T-cell (primary cell): ENCODE data around the gene LINC01488. TPM values are rescaled to one million over a fixed set of nuclear protein-coding genes. Genes with fewer than 3 reads are reported as not detected.

Experiments
- ATAC-seq, 4 experiments: fragments of 200-7000 bp in 3 of 4; fragments of 150-1000 bp in 1 of 4; cut with Tn5 transposase; replicated peaks in 1 of 4; 1 replicate in 3 of 4; 2 replicates in 1 of 4; pipeline ENCODE4 v1.10.0; 2021; ENCODE audit warnings: moderate library complexity in 3 of 4, mild to moderate bottlenecking in 2 of 4, moderate number of reproducible peaks in 1 of 4
- CTCF ChIA-PET, 2 donors: fragments of 300-600 bp; sonication (Branson Sonifier 250); formaldehyde crosslinking; loops; one replicate each; lab custom pipeline; 2022; ENCODE audit warnings: antibody characterized with exemption in 2 of 2; lab: Charles Lee
- POLR2A ChIA-PET, 2 donors: fragments of 300-600 bp; sonication (Branson Sonifier 250); formaldehyde crosslinking; loops; one replicate each; lab custom pipeline; 2022; ENCODE audit warnings: antibody characterized with exemption in 2 of 2; lab: Charles Lee
- DNase-seq, 35 experiments: peaks; one replicate each; pipeline versions ENCODE4 v3.0.0 to v3.0.0-alpha.2; 2013 to 2023
- H3K27ac ChIP-seq: one replicate; pipeline ENCODE4 v1.5.1; 2013; ENCODE audit warnings: low read length
- H3K27me3 ChIP-seq, 2 experiments: replicated peaks in 1 of 2; 1 replicate in 1 of 2; 2 replicates in 1 of 2; pipeline versions ENCODE4 v1.6.1 to v1.7.0; 2013; ENCODE audit warnings: low read length in 1 of 2, mixed read lengths in 1 of 2; ENCODE audit not compliant: control insufficient read depth in 2 of 2, insufficient read depth in 2 of 2; ENCODE audit errors: extremely low read depth in 1 of 2
- H3K36me3 ChIP-seq, 2 donors: 1 replicate in 1 of 2; 2 replicates in 1 of 2; pipeline versions ENCODE4 v1.6.1 to v1.7.0; 2013; ENCODE audit warnings: low read length in 1 of 2; ENCODE audit not compliant: control insufficient read depth in 2 of 2, insufficient read depth in 1 of 2; ENCODE audit errors: extremely low read depth in 1 of 2
- H3K4me1 ChIP-seq, 2 experiments: 1 replicate in 1 of 2; 2 replicates in 1 of 2; pipeline versions ENCODE4 v1.6.1 to v1.7.0; 2013; ENCODE audit warnings: low read length in 2 of 2, mixed read lengths in 1 of 2; ENCODE audit not compliant: insufficient read depth in 2 of 2, control insufficient read depth in 1 of 2; ENCODE audit errors: extremely low read depth in 1 of 2
- H3K4me3 ChIP-seq, 2 donors: 1 replicate in 1 of 2; 2 replicates in 1 of 2; pipeline versions ENCODE4 v1.5.1 to v1.7.0; 2013; ENCODE audit warnings: mild to moderate bottlenecking in 2 of 2, low read length in 1 of 2, moderate library complexity in 1 of 2; ENCODE audit not compliant: control insufficient read depth in 1 of 2; ENCODE audit errors: extremely low read depth in 1 of 2
- H3K9me3 ChIP-seq: 2 replicates; pipeline ENCODE4 v1.7.0; 2013
- H3K27ac Mint-ChIP-seq, 2 donors: one replicate each; pipeline ENCODE4 v1.8.0; 2020 to 2021; ENCODE audit warnings: mild to moderate bottlenecking in 2 of 2, mixed read lengths in 2 of 2
- H3K27me3 Mint-ChIP-seq, 2 donors: one replicate each; pipeline ENCODE4 v1.8.0; 2021 to 2022; ENCODE audit warnings: mixed read lengths in 2 of 2
- H3K36me3 Mint-ChIP-seq: one replicate; pipeline ENCODE4 v1.8.0; 2021; ENCODE audit warnings: mixed read lengths
- H3K4me1 Mint-ChIP-seq, 3 donors: one replicate each; pipeline ENCODE4 v1.8.0; 2020 to 2022; ENCODE audit warnings: mixed read lengths in 3 of 3, mild to moderate bottlenecking in 1 of 3
- H3K4me3 Mint-ChIP-seq, 3 donors: one replicate each; pipeline ENCODE4 v1.8.0; 2020 to 2022; ENCODE audit warnings: mild to moderate bottlenecking in 3 of 3, mixed read lengths in 3 of 3, moderate library complexity in 3 of 3
- H3K9me3 Mint-ChIP-seq, 3 donors: one replicate each; pipeline ENCODE4 v1.8.0; 2020 to 2022; ENCODE audit warnings: mixed read lengths in 3 of 3
- WGBS: methylation state at CpG from one replicate; pipeline ENCODE4 v1.1.5; 2013; ENCODE audit warnings: missing lambda C conversion rate; ENCODE audit not compliant: insufficient coverage; 5-methylcytosine and 5-hydroxymethylcytosine counted together
- total RNA-seq, 35 experiments: library from RNA in 6 of 35; stranded (reverse) in 6 of 35; fragments of 120-200 nt in 1 of 35; gene quantifications; one replicate each; pipeline versions ENCODE4 v1.2.1 to v1.2.4 and lab custom pipeline; 2013 to 2026

LINC01488 gene
- total RNA-seq, 5 donors from 2014 or later (not counting 1 experiment from before 2014, with no cell fraction given), result not detected

- no peaks in the 10 kb centered on the region for H3K9me3 Mint-ChIP-seq
- H3K36me3 ChIP-seq, result no peaks in the 10 kb centered on the region
- H3K27me3 Mint-ChIP-seq, result peaks cover 10 to 17% of the 10 kb centered on the region in 2 donors
- H3K4me1 ChIP-seq, result no peaks in the 10 kb centered on the region
- WGBS, result 62% methylated on average over 10 of the region's 19 CpGs
- ChIA-PET POLR2A (no interaction called here), CTCF (no interaction called here)
- H3K27ac Mint-ChIP-seq, result no peak overlapping the region
- H3K9me3 ChIP-seq, result no peaks in the 10 kb centered on the region
- no peak overlapping the region for H3K27ac ChIP-seq
- DNase-seq, result no peak
- H3K36me3 Mint-ChIP-seq, result no peaks in the 10 kb centered on the region
- H3K4me3 ChIP-seq, result no peak overlapping the region
- H3K4me1 Mint-ChIP-seq, result peaks cover 0 to 2% (median 0%) of the 10 kb centered on the region in 3 donors
- no peak for ATAC-seq
- peaks cover 0 to 49% of the 10 kb centered on the region in 2 experiments for H3K27me3 ChIP-seq
- no peak overlapping the region for H3K4me3 Mint-ChIP-seq
Observed at GRCh38 chr11:69497221-69497787, 15.8 kb downstream of the LINC01488 start.

DNA sequence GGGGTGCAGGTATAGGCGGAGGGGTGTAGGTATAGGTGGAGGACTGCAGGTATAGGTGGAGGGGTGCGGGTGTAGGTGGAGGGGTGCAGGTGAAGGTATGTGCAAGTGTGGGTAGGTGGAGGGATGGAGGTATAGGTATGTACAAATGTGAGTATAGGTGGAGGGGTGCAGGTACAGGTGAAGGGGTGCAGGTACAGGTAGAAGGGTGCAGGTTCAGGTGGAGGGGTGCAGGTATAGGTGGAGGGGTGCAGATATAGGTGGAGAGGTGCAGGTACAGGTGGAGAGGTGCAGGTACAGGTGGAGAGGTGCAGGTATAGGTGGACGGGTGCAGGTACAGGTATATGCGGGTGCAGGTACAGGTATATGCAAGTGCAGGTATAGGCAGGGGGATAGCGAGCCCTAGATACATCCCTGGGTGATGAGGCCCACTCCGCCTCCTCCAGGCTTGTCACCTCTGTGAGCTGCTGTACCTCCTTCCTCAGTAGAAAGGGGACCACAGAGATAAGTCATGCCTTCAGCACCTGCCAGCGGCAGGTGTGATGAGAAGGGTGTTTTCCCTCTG is 17.2 kb downstream of the LINC01488 start:
- CTCF ChIA-PET, result no interaction called here
- Mint-ChIP-seq H3K27ac (no peak overlapping the region), H3K4me1 (peaks cover 0 to 2% (median 2%) of the 10 kb centered on the region in 3 donors), H3K36me3 (no peaks in the 10 kb centered on the region), H3K9me3 (no peaks in the 10 kb centered on the region), H3K27me3 (peaks cover 14 to 16% of the 10 kb centered on the region in 2 donors), H3K4me3 (no peak overlapping the region)
- no peak for ATAC-seq
- Histone ChIP-seq H3K4me1 (no peaks in the 10 kb centered on the region), H3K9me3 (no peaks in the 10 kb centered on the region), H3K27ac (no peak overlapping the region), H3K4me3 (no peak overlapping the region), H3K36me3 (no peaks in the 10 kb centered on the region), H3K27me3 (peaks cover 0 to 49% of the 10 kb centered on the region in 2 experiments)
- no CpG with 5 or more reads among the region's 7 CpGs for WGBS
- DNase-seq, result no peak
- POLR2A ChIA-PET, result no interaction called here

DNA sequence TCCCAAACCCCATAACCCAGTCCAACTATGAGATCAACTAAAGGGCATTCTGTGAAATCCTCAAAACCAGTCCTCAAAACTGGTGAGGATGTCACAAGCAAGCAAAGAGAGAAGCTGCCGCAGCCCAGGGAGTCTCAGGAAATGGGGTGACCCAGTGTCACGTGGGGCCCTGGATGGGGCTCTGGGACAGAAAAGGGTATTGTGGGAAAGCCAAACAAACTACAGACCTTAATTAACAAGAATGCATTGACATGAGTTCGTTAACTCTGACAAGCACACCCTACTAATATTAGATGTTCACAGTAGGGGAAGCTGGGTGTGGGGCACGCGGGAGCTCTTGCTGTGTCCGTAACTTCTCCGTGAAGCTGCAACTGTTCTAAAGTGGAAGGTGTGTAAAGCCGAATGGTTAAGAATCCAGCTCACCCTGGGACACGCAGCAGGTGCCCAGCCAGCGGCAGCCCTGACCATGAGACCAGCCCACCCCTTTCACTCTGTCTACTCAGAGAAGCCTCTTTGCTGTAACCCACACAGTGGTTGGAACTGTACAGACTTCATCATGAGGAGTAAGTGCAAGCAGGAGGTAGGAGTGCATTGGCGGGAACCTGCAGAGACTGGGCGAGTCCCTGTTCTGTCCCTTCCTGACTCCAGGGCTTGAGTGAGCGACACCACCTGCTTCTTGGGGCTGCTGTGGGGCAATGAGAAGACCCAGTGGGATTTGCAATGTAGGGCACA is 17.9 kb downstream of the LINC01488 start:
- no peak overlapping the region for H3K4me3 ChIP-seq
- no peaks in the 10 kb centered on the region for H3K4me1 ChIP-seq
- Mint-ChIP-seq H3K4me3 (no peak overlapping the region), H3K4me1 (peaks cover 0 to 5% (median 2%) of the 10 kb centered on the region in 3 donors), H3K27me3 (peaks cover 14 to 17% of the 10 kb centered on the region in 2 donors), H3K36me3 (no peaks in the 10 kb centered on the region), H3K27ac (no peak overlapping the region), H3K9me3 (no peaks in the 10 kb centered on the region)
- no peaks in the 10 kb centered on the region for H3K9me3 ChIP-seq
- 58% methylated on average over 3 of the region's 13 CpGs for WGBS
- ChIA-PET POLR2A (no interaction called here), CTCF (no interaction called here)
- no peaks in the 10 kb centered on the region for H3K36me3 ChIP-seq
- H3K27me3 ChIP-seq, result peaks cover 0 to 50% of the 10 kb centered on the region in 2 experiments
- no peak for DNase-seq
- no peak for ATAC-seq
- H3K27ac ChIP-seq, result no peak overlapping the region

GRCh38 chr11:69499918-69500284 is 18.4 kb downstream of the LINC01488 start:
- no peak for ATAC-seq
- peaks cover 9 to 17% of the 10 kb centered on the region in 2 donors for H3K27me3 Mint-ChIP-seq
- H3K4me1 Mint-ChIP-seq, result peaks cover 0 to 5% (median 2%) of the 10 kb centered on the region in 3 donors
- H3K4me3 Mint-ChIP-seq, result no peak overlapping the region
- ChIA-PET POLR2A (no interaction called here), CTCF (no interaction called here)
- Histone ChIP-seq H3K9me3 (no peaks in the 10 kb centered on the region), H3K4me3 (no peak overlapping the region), H3K27ac (no peak overlapping the region), H3K36me3 (no peaks in the 10 kb centered on the region), H3K4me1 (no peaks in the 10 kb centered on the region), H3K27me3 (peaks cover 0 to 54% of the 10 kb centered on the region in 2 experiments)
- 78% methylated on average over 10 of the region's 10 CpGs for WGBS
- H3K9me3 Mint-ChIP-seq, result no peaks in the 10 kb centered on the region
- no peak for DNase-seq
- no peaks in the 10 kb centered on the region for H3K36me3 Mint-ChIP-seq
- no peak overlapping the region for H3K27ac Mint-ChIP-seq

DNA sequence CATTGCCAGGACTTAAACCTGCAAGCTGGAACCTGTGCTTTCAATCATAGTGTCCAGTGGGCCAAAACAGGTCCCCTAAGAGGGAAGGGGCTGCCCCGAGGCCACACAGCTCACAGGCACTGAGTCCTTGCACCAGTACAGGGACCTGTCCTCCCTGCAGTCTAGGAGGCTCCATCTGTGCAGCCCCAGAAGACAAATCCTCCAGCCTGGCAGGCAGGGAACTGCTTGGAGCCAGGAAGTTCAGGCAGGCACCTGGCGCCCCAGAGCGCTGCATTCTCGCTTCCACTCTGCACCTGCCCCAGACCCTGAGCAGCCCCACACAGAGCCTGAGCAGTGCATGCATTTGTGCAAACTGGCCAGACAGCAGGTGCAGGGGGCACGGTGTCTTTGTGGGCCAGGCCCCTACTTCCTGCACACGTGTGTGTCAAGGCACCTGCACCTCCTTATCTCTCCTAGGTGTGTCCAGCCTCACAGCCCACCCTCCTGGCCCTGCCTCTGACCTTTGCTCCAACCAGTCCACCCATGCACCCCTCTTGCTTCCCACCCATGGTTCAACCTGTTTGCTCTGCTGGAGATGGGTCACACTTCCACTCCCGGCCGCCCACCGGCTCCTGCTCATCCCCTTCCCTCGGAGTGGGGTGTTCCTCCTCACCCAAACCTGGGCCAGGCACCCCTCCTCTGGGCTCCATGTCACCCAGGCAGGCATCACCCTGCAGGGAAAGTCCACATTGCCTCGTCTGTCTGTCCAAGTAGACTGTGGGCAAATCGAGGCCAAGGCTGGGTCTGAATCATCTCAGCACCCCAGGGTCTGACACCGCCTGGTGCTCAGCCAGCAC is 19.0 kb downstream of the LINC01488 start:
- Mint-ChIP-seq H3K27me3 (peaks cover 9 to 17% of the 10 kb centered on the region in 2 donors), H3K27ac (no peak overlapping the region), H3K4me1 (peaks cover 0 to 5% (median 2%) of the 10 kb centered on the region in 3 donors), H3K4me3 (no peak overlapping the region), H3K36me3 (no peaks in the 10 kb centered on the region), H3K9me3 (no peaks in the 10 kb centered on the region)
- ChIA-PET POLR2A (no interaction called here), CTCF (no interaction called here)
- H3K4me1 ChIP-seq, result no peaks in the 10 kb centered on the region
- DNase-seq (no peak), ATAC-seq (no peak)
- H3K27ac ChIP-seq, result no peak overlapping the region
- no peaks in the 10 kb centered on the region for H3K9me3 ChIP-seq
- H3K36me3 ChIP-seq, result no peaks in the 10 kb centered on the region
- H3K4me3 ChIP-seq, result no peak overlapping the region
- peaks cover 0 to 52% of the 10 kb centered on the region in 2 experiments for H3K27me3 ChIP-seq
- WGBS, result 61% methylated on average over 13 of the region's 13 CpGs

- H3K27me3 Mint-ChIP-seq, result peaks cover 5 to 16% of the 10 kb centered on the region in 2 donors
- Histone ChIP-seq H3K27ac (no peak overlapping the region), H3K9me3 (no peaks in the 10 kb centered on the region), H3K4me3 (no peak overlapping the region), H3K36me3 (no peaks in the 10 kb centered on the region), H3K27me3 (peaks cover 0 to 48% of the 10 kb centered on the region in 2 experiments), H3K4me1 (no peaks in the 10 kb centered on the region)
- ATAC-seq (no peak), DNase-seq (no peak)
- H3K4me1 Mint-ChIP-seq, result peaks cover 0 to 5% (median 2%) of the 10 kb centered on the region in 3 donors
- WGBS, result 31% methylated on average over 1 of the region's 1 CpG
- ChIA-PET POLR2A (no interaction called here), CTCF (no interaction called here)
- no peak overlapping the region for H3K4me3 Mint-ChIP-seq
- peaks cover 0 to 3% (median 2%) of the 10 kb centered on the region in 3 donors for H3K9me3 Mint-ChIP-seq
- H3K27ac Mint-ChIP-seq, result no peak overlapping the region
- no peaks in the 10 kb centered on the region for H3K36me3 Mint-ChIP-seq
Observed at GRCh38 chr11:69501121-69501489, 19.6 kb downstream of the LINC01488 start.
